ENCODE measurements around the gene LUC7L3.

DNA sequence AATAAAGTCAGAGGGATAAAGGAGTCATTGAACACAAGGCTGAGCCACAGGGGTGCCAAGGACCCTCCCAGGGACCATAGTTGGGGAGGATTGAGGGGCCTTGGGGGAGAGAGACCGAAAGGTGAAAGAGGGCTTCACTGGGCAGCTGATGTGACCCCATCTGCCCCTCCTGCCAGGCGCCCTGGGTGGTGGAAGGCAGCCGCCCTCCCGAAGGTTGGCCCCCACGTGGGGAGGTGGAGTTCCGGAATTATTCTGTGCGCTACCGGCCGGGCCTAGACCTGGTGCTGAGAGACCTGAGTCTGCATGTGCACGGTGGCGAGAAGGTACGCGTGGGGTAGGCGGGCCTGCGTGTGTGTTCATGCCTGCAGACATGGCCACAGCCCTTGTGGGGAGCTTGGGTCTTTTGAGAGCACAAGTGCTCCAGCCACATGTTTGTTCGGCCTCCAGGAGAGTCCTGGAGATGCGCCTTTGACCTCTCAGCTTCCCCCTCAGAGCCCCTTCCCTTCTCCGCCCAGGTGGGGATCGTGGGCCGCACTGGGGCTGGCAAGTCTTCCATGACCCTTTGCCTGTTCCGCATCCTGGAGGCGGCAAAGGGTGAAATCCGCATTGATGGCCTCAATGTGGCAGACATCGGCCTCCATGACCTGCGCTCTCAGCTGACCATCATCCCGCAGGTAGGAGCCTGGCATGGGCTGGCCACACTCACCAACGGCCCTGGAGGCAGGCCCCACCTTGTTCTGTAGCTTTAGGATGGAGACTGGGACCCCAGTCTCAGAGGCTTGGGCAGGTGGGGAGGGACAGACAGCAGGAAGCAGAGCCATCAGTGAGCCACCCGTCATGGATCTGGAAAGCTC, 35.7 kb upstream of the LUC7L3 start:
- TF ChIP-seq POLR2AphosphoS5 (IDR thresholded peaks at IDR 0.05; ENCODE audit: low read depth, low read length) (no peak; the same call in 1 of the 2 replicates), SIN3A (IDR thresholded peaks at IDR 0.05; ENCODE audit: borderline replicate concordance, insufficient read depth, low read depth, low read length) (no peak), TCF7L2 (IDR thresholded peaks at IDR 0.05; ENCODE audit: low read depth, low read length) (no peak)
- TF ChIP-seq, protein P1, sequence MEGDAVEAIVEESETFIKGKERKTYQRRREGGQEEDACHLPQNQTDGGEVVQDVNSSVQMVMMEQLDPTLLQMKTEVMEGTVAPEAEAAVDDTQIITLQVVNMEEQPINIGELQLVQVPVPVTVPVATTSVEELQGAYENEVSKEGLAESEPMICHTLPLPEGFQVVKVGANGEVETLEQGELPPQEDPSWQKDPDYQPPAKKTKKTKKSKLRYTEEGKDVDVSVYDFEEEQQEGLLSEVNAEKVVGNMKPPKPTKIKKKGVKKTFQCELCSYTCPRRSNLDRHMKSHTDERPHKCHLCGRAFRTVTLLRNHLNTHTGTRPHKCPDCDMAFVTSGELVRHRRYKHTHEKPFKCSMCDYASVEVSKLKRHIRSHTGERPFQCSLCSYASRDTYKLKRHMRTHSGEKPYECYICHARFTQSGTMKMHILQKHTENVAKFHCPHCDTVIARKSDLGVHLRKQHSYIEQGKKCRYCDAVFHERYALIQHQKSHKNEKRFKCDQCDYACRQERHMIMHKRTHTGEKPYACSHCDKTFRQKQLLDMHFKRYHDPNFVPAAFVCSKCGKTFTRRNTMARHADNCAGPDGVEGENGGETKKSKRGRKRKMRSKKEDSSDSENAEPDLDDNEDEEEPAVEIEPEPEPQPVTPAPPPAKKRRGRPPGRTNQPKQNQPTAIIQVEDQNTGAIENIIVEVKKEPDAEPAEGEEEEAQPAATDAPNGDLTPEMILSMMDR (IDR thresholded peaks at IDR 0.05) = no peak
- TF ChIP-seq, protein P2, sequence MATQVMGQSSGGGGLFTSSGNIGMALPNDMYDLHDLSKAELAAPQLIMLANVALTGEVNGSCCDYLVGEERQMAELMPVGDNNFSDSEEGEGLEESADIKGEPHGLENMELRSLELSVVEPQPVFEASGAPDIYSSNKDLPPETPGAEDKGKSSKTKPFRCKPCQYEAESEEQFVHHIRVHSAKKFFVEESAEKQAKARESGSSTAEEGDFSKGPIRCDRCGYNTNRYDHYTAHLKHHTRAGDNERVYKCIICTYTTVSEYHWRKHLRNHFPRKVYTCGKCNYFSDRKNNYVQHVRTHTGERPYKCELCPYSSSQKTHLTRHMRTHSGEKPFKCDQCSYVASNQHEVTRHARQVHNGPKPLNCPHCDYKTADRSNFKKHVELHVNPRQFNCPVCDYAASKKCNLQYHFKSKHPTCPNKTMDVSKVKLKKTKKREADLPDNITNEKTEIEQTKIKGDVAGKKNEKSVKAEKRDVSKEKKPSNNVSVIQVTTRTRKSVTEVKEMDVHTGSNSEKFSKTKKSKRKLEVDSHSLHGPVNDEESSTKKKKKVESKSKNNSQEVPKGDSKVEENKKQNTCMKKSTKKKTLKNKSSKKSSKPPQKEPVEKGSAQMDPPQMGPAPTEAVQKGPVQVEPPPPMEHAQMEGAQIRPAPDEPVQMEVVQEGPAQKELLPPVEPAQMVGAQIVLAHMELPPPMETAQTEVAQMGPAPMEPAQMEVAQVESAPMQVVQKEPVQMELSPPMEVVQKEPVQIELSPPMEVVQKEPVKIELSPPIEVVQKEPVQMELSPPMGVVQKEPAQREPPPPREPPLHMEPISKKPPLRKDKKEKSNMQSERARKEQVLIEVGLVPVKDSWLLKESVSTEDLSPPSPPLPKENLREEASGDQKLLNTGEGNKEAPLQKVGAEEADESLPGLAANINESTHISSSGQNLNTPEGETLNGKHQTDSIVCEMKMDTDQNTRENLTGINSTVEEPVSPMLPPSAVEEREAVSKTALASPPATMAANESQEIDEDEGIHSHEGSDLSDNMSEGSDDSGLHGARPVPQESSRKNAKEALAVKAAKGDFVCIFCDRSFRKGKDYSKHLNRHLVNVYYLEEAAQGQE (IDR thresholded peaks at IDR 0.05; ENCODE audit: insufficient read depth in 1 of 2, low read depth in 2 of 2, low read length in 1 of 2) = no peak

Data from Panc1 (cell line).